HG03175 (cell line): ENCODE measurements around the gene GPX6.
"Not testable (repeated sequence)": the region's sequence is repeated elsewhere in the genome, so short reads cannot be mapped to it uniquely, and the experiment has no call there.

Experiments used
- ATAC-seq: cut with Tn5 transposase; IDR thresholded peaks from one replicate; pipeline ENCODE4 v1.9.1; 2021; ENCODE audit warnings: mild to moderate bottlenecking, moderate library complexity; ENCODE audit not compliant: unreplicated experiment

The GPX6 gene

GRCh38 chr6:28515676-28516075 lies at the start of gene GPX6:
TSS of gene GPX6 (minus strand) at chr6:28515793. CDS start at chr6:28515743, 50 bp downstream.
- no peak for ATAC-seq

GRCh38 chr6:28563430-28564095 lies 48.0 kb upstream of the GPX6 start:
- no peak for ATAC-seq

- ATAC-seq, result no peak
Observed at GRCh38 chr6:28558629-28559028, 43.0 kb upstream of the GPX6 start.

GRCh38 chr6:28555136-28555535 lies 39.5 kb upstream of the GPX6 start:
- ATAC-seq, result no peak

- no peak for ATAC-seq
Observed at GRCh38 chr6:28553986-28554881, 38.6 kb upstream of the GPX6 start.

GRCh38 chr6:28553384-28553985 lies 37.9 kb upstream of the GPX6 start:
- no peak for ATAC-seq

- ATAC-seq, result no peak
Observed at GRCh38 chr6:28551891-28552666, 36.5 kb upstream of the GPX6 start.

- ATAC-seq, result not testable (repeated sequence)
Observed at GRCh38 chr6:28547003-28547402, 31.4 kb upstream of the GPX6 start.

GRCh38 chr6:28545955-28546354 lies 30.4 kb upstream of the GPX6 start:
- ATAC-seq, result no peak

- no peak for ATAC-seq
Observed at GRCh38 chr6:28543651-28544610, 28.3 kb upstream of the GPX6 start.

- peak; percentile 66 for ATAC-seq
Observed at GRCh38 chr6:28542440-28543296, 27.1 kb upstream of the GPX6 start.

- no peak for ATAC-seq
Observed at GRCh38 chr6:28541996-28542395, 26.4 kb upstream of the GPX6 start.

GRCh38 chr6:28537509-28538140 lies 22.0 kb upstream of the GPX6 start:
- ATAC-seq, result no peak

GRCh38 chr6:28537065-28537464 lies 21.5 kb upstream of the GPX6 start:
- no peak for ATAC-seq

GRCh38 chr6:28534875-28535274 lies 19.3 kb upstream of the GPX6 start:
- ATAC-seq, result no peak

GRCh38 chr6:28534306-28534705 lies 18.7 kb upstream of the GPX6 start:
- no peak for ATAC-seq

- ATAC-seq, result no peak
Observed at GRCh38 chr6:28531479-28532128, 16.0 kb upstream of the GPX6 start.

- ATAC-seq, result no peak
Observed at GRCh38 chr6:28530777-28531176, 15.2 kb upstream of the GPX6 start.
